Activated CD8-positive, alpha-beta memory T cell treated with anti-CD3 and anti-CD28 coated beads, Interleukin-2, amount 50 U/mL, for 1 hour (primary cell): ENCODE results near the gene REXO5.
"Not testable (repeated sequence)": the region's sequence is repeated elsewhere in the genome, so short reads cannot be mapped to it uniquely, and the experiment has no call there.

Experiments
- DNase-seq: peaks from one replicate; pipeline ENCODE4 v3.0.0-alpha.2; 2020; ENCODE audit errors: extremely low read depth

REXO5 gene

GRCh38 chr16:20849589-20850390 lies 43.5 kb downstream of the REXO5 start:
- peak; percentile 18 for DNase-seq

- DNase-seq = no peak
Measured at GRCh38 chr16:20850981-20851380, 44.7 kb downstream of the REXO5 start.

- DNase-seq = no peak
Measured at GRCh38 chr16:20851601-20852000, 45.3 kb downstream of the REXO5 start.

- no peak for DNase-seq
Measured at GRCh38 chr16:20853143-20853542, 46.8 kb downstream of the REXO5 start.

- no peak for DNase-seq
Measured at GRCh38 chr16:20853981-20854620, 47.8 kb downstream of the REXO5 start.

- DNase-seq = no peak
Measured at GRCh38 chr16:20854963-20855362, 48.6 kb downstream of the REXO5 start.

GRCh38 chr16:20857281-20857680 lies 51.0 kb downstream of the REXO5 start:
- DNase-seq = no peak

GRCh38 chr16:20859229-20859628 lies 52.9 kb downstream of the REXO5 start:
- no peak for DNase-seq

GRCh38 chr16:20859699-20860098 lies 53.4 kb downstream of the REXO5 start:
- no peak for DNase-seq

- DNase-seq = no peak
Measured at GRCh38 chr16:20860361-20860760, 54.0 kb downstream of the REXO5 start.

GRCh38 chr16:20860995-20861394 lies 54.7 kb downstream of the REXO5 start:
- not testable (repeated sequence) for DNase-seq

GRCh38 chr16:20862162-20862960 lies 56.0 kb downstream of the REXO5 start:
- no peak for DNase-seq

- DNase-seq = not testable (repeated sequence)
Measured at GRCh38 chr16:20864376-20864775, 58.0 kb downstream of the REXO5 start.

- no peak for DNase-seq
Measured at GRCh38 chr16:20865420-20866131, 59.2 kb downstream of the REXO5 start.

GRCh38 chr16:20866145-20866772 lies 59.9 kb downstream of the REXO5 start:
- DNase-seq = no peak

GRCh38 chr16:20866801-20867200 lies 60.5 kb downstream of the REXO5 start:
- no peak for DNase-seq

- no peak for DNase-seq
Measured at GRCh38 chr16:20867585-20867984, 61.3 kb downstream of the REXO5 start.

GRCh38 chr16:20868890-20869289 lies 62.6 kb downstream of the REXO5 start:
- no peak for DNase-seq

- DNase-seq = no peak
Measured at GRCh38 chr16:20870122-20870820, 63.9 kb downstream of the REXO5 start.

GRCh38 chr16:20871258-20871657 lies 64.9 kb downstream of the REXO5 start:
- DNase-seq = no peak
